ENCODE results near the gene EGFR.

EGFR gene

DNA sequence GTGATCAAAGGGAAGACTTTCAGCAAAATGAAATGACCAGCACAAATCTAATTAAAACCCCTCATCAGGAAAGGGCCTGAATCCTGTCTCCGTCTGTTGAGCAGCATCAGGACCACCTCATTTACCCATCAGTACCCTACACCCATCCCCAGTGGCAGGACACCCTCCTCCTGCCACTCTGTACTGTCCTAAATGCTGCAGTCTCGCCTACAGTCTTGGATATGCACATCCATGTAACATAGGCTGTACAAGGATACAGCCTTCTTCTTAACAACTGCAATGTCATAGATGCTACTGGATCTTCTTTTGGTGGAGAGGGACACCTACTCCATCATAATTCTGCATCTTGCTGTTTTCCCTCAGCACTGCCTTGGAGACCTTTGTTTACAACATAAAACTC, 206.0 kb downstream of the EGFR start (continued):
- TF ChIP-seq, protein P1, sequence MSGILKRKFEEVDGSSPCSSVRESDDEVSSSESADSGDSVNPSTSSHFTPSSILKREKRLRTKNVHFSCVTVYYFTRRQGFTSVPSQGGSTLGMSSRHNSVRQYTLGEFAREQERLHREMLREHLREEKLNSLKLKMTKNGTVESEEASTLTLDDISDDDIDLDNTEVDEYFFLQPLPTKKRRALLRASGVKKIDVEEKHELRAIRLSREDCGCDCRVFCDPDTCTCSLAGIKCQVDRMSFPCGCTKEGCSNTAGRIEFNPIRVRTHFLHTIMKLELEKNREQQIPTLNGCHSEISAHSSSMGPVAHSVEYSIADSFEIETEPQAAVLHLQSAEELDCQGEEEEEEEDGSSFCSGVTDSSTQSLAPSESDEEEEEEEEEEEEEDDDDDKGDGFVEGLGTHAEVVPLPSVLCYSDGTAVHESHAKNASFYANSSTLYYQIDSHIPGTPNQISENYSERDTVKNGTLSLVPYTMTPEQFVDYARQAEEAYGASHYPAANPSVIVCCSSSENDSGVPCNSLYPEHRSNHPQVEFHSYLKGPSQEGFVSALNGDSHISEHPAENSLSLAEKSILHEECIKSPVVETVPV (CRISPR knock-in tag; IDR thresholded peaks at IDR 0.05): no peak
- TF ChIP-seq BACH2 (CRISPR knock-in tag; IDR thresholded peaks at IDR 0.05; ENCODE audit: borderline replicate concordance) (no peak), TCF4 (CRISPR knock-in tag; IDR thresholded peaks at IDR 0.05; ENCODE audit: borderline replicate concordance) (no peak), SNAI2 (CRISPR knock-in tag; IDR thresholded peaks at IDR 0.05) (no peak), GLIS3 (CRISPR knock-in tag; IDR thresholded peaks at IDR 0.05) (no peak), OSR1 (CRISPR knock-in tag; IDR thresholded peaks at IDR 0.05) (no peak)

DNA sequence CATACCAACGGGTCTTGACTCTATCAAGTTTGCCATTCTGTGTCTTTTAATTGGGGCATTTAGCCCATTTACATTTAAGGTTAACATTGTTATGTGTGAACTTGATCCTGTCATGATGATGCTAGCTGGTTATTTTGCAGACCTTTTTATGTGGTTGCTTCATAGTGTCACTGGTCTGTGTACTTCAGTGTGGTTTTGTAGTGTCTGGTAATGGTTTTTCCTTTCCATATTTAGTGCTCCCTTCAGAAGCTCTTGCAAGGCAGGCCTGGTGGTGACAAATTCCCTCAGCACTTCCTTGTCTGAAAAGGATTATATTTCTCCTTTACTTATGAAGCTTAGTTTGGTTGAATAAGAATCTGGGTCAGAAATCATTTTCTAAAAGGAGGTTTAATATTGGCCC, 211.2 kb downstream of the EGFR start:
- TF ChIP-seq, protein P2, sequence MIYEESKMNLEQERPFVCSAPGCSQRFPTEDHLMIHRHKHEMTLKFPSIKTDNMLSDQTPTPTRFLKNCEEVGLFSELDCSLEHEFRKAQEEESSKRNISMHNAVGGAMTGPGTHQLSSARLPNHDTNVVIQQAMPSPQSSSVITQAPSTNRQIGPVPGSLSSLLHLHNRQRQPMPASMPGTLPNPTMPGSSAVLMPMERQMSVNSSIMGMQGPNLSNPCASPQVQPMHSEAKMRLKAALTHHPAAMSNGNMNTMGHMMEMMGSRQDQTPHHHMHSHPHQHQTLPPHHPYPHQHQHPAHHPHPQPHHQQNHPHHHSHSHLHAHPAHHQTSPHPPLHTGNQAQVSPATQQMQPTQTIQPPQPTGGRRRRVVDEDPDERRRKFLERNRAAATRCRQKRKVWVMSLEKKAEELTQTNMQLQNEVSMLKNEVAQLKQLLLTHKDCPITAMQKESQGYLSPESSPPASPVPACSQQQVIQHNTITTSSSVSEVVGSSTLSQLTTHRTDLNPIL (CRISPR knock-in tag; IDR thresholded peaks at IDR 0.05; ENCODE audit: low read depth): no peak
- TF ChIP-seq GLIS3 (CRISPR knock-in tag; IDR thresholded peaks at IDR 0.05) (no peak), ZC3H10 (CRISPR knock-in tag; IDR thresholded peaks at IDR 0.05) (no peak), RARB (CRISPR knock-in tag; IDR thresholded peaks at IDR 0.05) (no peak), TOX (CRISPR knock-in tag; IDR thresholded peaks at IDR 0.05; ENCODE audit: borderline replicate concordance) (no peak), ZFP3 (CRISPR knock-in tag; IDR thresholded peaks at IDR 0.05) (no peak), ZNF8 (CRISPR knock-in tag; IDR thresholded peaks at IDR 0.05) (no peak), PPARA (CRISPR knock-in tag; IDR thresholded peaks at IDR 0.05; ENCODE audit: borderline replicate concordance) (no peak), BACH2 (CRISPR knock-in tag; IDR thresholded peaks at IDR 0.05; ENCODE audit: borderline replicate concordance) (no peak), ESRRG (CRISPR knock-in tag; IDR thresholded peaks at IDR 0.05) (no peak), ZNF70 (CRISPR knock-in tag; IDR thresholded peaks at IDR 0.05) (no peak)
- TF ChIP-seq, protein P3, sequence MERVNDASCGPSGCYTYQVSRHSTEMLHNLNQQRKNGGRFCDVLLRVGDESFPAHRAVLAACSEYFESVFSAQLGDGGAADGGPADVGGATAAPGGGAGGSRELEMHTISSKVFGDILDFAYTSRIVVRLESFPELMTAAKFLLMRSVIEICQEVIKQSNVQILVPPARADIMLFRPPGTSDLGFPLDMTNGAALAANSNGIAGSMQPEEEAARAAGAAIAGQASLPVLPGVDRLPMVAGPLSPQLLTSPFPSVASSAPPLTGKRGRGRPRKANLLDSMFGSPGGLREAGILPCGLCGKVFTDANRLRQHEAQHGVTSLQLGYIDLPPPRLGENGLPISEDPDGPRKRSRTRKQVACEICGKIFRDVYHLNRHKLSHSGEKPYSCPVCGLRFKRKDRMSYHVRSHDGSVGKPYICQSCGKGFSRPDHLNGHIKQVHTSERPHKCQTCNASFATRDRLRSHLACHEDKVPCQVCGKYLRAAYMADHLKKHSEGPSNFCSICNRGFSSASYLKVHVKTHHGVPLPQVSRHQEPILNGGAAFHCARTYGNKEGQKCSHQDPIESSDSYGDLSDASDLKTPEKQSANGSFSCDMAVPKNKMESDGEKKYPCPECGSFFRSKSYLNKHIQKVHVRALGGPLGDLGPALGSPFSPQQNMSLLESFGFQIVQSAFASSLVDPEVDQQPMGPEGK (CRISPR knock-in tag; IDR thresholded peaks at IDR 0.05; ENCODE audit: borderline replicate concordance): no peak
- ATAC-seq: no peak

DNA sequence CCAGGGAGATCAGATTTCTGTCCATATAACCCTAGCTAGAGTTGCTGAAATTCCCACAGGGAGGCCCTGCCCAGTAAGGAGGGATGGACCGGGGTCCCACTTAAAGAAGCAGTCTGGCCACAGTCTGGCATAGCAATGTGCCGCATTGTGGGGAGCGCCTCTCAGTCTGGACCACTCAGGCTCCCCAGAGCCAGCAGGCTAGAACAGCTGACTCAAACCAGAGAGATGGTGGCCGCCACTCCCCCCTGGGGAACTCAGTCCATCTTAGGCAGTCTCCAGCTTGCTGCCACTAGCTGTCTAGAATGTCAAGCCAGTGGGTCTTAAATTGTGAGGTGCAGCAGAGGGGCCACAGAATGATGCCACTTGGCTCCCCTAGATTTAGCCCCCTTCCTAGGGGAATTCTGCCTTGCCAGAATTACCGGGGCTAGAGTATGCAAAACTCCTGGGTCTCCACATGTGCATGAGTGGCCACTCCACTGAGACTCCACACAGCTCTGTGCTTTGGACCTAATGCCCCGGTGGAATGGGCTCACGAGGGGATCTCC, 213.0 kb downstream of the EGFR start:
- ATAC-seq: no peak
- TF ChIP-seq TOX (CRISPR knock-in tag; IDR thresholded peaks at IDR 0.05; ENCODE audit: borderline replicate concordance) (no peak), TCF4 (CRISPR knock-in tag; IDR thresholded peaks at IDR 0.05; ENCODE audit: borderline replicate concordance) (no peak), ARNTL (CRISPR knock-in tag; IDR thresholded peaks at IDR 0.05; ENCODE audit: borderline replicate concordance, low read depth) (no peak), ZNF8 (CRISPR knock-in tag; IDR thresholded peaks at IDR 0.05) (no peak), RARB (CRISPR knock-in tag; IDR thresholded peaks at IDR 0.05) (no peak), ZNF70 (CRISPR knock-in tag; IDR thresholded peaks at IDR 0.05) (no peak), ZFP3 (CRISPR knock-in tag; IDR thresholded peaks at IDR 0.05) (no peak), PPARA (CRISPR knock-in tag; IDR thresholded peaks at IDR 0.05; ENCODE audit: borderline replicate concordance) (no peak), BACH2 (CRISPR knock-in tag; IDR thresholded peaks at IDR 0.05; ENCODE audit: borderline replicate concordance) (no peak), OSR1 (CRISPR knock-in tag; IDR thresholded peaks at IDR 0.05) (no peak), ISL1 (CRISPR knock-in tag; IDR thresholded peaks at IDR 0.05) (no peak), ZFP30 (CRISPR knock-in tag; IDR thresholded peaks at IDR 0.05) (no peak), ESRRG (CRISPR knock-in tag; IDR thresholded peaks at IDR 0.05) (no peak), CSDC2 (CRISPR knock-in tag; IDR thresholded peaks at IDR 0.05) (no peak), ZC3H10 (CRISPR knock-in tag; IDR thresholded peaks at IDR 0.05) (no peak)
- TF ChIP-seq, protein P1 (CRISPR knock-in tag; IDR thresholded peaks at IDR 0.05): no peak
- TF ChIP-seq, protein P4, sequence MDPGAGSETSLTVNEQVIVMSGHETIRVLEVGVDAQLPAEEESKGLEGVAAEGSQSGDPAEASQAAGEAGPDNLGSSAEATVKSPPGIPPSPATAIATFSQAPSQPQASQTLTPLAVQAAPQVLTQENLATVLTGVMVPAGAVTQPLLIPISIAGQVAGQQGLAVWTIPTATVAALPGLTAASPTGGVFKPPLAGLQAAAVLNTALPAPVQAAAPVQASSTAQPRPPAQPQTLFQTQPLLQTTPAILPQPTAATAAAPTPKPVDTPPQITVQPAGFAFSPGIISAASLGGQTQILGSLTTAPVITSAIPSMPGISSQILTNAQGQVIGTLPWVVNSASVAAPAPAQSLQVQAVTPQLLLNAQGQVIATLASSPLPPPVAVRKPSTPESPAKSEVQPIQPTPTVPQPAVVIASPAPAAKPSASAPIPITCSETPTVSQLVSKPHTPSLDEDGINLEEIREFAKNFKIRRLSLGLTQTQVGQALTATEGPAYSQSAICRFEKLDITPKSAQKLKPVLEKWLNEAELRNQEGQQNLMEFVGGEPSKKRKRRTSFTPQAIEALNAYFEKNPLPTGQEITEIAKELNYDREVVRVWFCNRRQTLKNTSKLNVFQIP (CRISPR knock-in tag; IDR thresholded peaks at IDR 0.05; ENCODE audit: borderline replicate concordance, low read depth): no peak
- TF ChIP-seq, protein P3 (CRISPR knock-in tag; IDR thresholded peaks at IDR 0.05; ENCODE audit: borderline replicate concordance): no peak
- TF ChIP-seq, protein P2 (CRISPR knock-in tag; IDR thresholded peaks at IDR 0.05; ENCODE audit: low read depth): no peak

Measured in SK-N-SH treated with all-trans-retinoic acid at 6 μM for 48 hours (cell line).